ENCODE data around the gene ARMC9.

Gene ARMC9

GRCh38 chr2:231332388-231332787, 134.0 kb downstream of the ARMC9 start:
- H3K9me3 Mint-ChIP-seq, result no peaks in the 10 kb centered on the region
- DNase-seq, result no peak
- no peak overlapping the region for H3K4me3 Mint-ChIP-seq
- H3K36me3 Mint-ChIP-seq (ENCODE audit: low read depth), result no peaks in the 10 kb centered on the region
- no peak overlapping the region for H3K27ac Mint-ChIP-seq
- no peaks in the 10 kb centered on the region for H3K4me1 Mint-ChIP-seq (ENCODE audit: low read depth)
- H3K27me3 Mint-ChIP-seq, result no peaks in the 10 kb centered on the region

GRCh38 chr2:231332872-231333500, 134.6 kb downstream of the ARMC9 start:
- Mint-ChIP-seq H3K4me1 (ENCODE audit: low read depth) (no peaks in the 10 kb centered on the region), H3K4me3 (no peak overlapping the region), H3K9me3 (no peaks in the 10 kb centered on the region), H3K27me3 (no peaks in the 10 kb centered on the region), H3K27ac (no peak overlapping the region), H3K36me3 (ENCODE audit: low read depth) (no peaks in the 10 kb centered on the region)
- no peak for DNase-seq

DNA sequence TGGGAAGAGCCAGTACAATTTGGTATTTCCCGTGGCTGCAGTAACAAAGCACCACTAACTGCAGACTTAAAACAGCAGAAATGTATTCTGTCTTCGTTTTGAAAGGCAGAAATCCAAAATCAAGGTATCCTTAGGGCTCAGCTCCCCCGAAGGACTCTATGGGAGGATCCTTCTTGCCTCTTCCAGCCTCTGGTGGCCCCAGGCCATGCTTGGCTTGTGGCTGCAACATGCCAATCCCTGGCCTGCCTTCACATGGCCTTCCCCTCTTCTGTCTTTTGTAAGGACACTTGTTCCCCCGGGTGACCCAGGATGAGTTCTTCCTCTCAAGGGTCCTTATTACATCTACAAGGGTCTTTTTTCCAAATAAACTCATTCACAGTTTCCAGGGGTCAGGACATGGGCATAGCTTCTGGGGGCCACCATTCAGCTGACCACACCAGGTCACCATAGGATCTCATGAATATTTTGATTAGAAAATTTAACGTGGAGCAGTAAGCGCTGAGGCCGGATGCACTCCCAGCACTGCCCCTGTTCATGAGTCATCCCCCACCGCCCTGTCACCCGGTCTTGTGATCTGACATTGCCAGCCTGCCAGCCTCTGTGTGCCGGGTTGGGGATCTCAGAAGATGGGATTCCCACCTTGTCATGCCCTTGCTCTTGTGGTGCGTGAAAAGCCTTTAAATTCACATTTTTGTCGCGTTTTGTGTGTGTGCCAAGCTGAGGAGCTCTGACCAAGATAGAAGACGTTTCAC, 135.9 kb downstream of the ARMC9 start:
- Mint-ChIP-seq H3K36me3 (ENCODE audit: low read depth) (no peaks in the 10 kb centered on the region), H3K4me3 (no peak overlapping the region), H3K9me3 (no peaks in the 10 kb centered on the region), H3K27me3 (no peaks in the 10 kb centered on the region), H3K4me1 (ENCODE audit: low read depth) (no peaks in the 10 kb centered on the region), H3K27ac (no peak overlapping the region)
- DNase-seq, result no peak

- H3K4me3 Mint-ChIP-seq, result no peak overlapping the region
- H3K9me3 Mint-ChIP-seq, result no peaks in the 10 kb centered on the region
- H3K4me1 Mint-ChIP-seq (ENCODE audit: low read depth), result no peaks in the 10 kb centered on the region
- H3K27ac Mint-ChIP-seq, result no peak overlapping the region
- no peaks in the 10 kb centered on the region for H3K36me3 Mint-ChIP-seq (ENCODE audit: low read depth)
- no peaks in the 10 kb centered on the region for H3K27me3 Mint-ChIP-seq
- DNase-seq, result no peak
Measured at GRCh38 chr2:231334981-231335380, 136.6 kb downstream of the ARMC9 start.

DNA sequence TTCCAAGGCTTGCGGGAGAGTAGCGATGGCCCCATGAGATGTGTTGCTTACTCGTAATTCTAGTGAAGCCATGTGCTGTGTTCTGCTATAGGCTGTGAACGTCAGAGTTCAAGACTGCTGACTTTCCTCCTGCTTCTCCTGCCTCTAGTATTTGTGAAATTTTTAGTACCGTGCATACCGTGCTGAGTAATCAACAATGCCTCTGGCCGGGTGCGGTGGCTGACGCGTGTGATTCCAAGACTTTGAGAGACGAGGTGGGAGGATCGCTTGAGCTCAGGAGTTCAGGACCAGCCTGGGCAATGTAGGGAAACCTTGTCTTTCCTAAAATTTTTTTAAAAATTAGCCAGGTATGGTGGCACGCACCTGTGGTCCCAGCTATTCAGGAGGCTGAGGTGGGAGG, 137.2 kb downstream of the ARMC9 start:
- Mint-ChIP-seq H3K27ac (no peak overlapping the region), H3K9me3 (no peaks in the 10 kb centered on the region), H3K4me3 (no peak overlapping the region), H3K4me1 (ENCODE audit: low read depth) (no peaks in the 10 kb centered on the region), H3K36me3 (ENCODE audit: low read depth) (no peaks in the 10 kb centered on the region), H3K27me3 (no peaks in the 10 kb centered on the region)
- no peak for DNase-seq

DNA sequence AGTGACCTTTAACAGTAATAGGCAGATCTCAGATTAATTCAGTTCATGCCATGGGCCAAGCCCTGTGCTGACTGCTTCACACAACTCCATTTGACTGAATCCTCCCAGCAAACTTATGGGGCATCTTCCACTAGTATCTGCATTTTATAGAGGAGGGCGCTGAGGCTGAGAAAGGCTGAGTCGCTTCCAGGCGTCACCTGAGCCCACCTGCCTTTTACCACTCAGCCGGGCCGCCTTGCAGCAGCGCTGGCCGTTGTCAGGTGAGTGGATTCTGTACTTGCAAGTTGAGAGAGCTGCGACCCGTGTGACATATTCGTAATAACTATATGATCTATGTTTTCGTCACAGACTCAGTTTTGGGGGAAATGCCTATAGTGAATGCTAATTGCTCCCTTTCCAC, 137.8 kb downstream of the ARMC9 start:
- H3K4me3 Mint-ChIP-seq, result no peak overlapping the region
- no peak overlapping the region for H3K27ac Mint-ChIP-seq
- H3K4me1 Mint-ChIP-seq (ENCODE audit: low read depth), result no peaks in the 10 kb centered on the region
- no peaks in the 10 kb centered on the region for H3K36me3 Mint-ChIP-seq (ENCODE audit: low read depth)
- no peak for DNase-seq
- H3K9me3 Mint-ChIP-seq, result no peaks in the 10 kb centered on the region
- H3K27me3 Mint-ChIP-seq, result no peaks in the 10 kb centered on the region

DNA sequence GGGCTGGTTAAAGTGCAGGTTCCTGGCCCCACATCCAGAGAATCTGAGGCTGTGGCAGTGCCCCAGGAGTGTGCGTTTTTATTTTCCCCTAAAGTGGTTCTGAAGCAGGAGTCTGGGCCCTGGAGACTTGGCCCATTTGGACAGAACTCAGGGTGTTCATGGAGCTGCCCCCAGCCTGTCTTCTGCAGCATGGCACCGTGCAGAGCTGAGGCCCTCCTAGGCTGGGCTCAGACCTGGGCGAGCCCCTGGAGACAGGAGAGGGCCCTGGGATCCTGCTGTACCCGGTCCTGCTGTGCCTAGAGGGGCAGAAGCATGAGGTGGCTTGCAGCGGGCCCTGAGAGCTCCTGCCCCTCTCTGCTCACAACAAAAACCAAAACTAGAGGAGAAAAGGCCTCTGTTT, 138.3 kb downstream of the ARMC9 start:
- Mint-ChIP-seq H3K36me3 (ENCODE audit: low read depth) (no peaks in the 10 kb centered on the region), H3K27ac (no peak overlapping the region), H3K9me3 (no peaks in the 10 kb centered on the region), H3K4me1 (ENCODE audit: low read depth) (no peaks in the 10 kb centered on the region), H3K27me3 (no peaks in the 10 kb centered on the region), H3K4me3 (no peak overlapping the region)
- no peak for DNase-seq

DNA sequence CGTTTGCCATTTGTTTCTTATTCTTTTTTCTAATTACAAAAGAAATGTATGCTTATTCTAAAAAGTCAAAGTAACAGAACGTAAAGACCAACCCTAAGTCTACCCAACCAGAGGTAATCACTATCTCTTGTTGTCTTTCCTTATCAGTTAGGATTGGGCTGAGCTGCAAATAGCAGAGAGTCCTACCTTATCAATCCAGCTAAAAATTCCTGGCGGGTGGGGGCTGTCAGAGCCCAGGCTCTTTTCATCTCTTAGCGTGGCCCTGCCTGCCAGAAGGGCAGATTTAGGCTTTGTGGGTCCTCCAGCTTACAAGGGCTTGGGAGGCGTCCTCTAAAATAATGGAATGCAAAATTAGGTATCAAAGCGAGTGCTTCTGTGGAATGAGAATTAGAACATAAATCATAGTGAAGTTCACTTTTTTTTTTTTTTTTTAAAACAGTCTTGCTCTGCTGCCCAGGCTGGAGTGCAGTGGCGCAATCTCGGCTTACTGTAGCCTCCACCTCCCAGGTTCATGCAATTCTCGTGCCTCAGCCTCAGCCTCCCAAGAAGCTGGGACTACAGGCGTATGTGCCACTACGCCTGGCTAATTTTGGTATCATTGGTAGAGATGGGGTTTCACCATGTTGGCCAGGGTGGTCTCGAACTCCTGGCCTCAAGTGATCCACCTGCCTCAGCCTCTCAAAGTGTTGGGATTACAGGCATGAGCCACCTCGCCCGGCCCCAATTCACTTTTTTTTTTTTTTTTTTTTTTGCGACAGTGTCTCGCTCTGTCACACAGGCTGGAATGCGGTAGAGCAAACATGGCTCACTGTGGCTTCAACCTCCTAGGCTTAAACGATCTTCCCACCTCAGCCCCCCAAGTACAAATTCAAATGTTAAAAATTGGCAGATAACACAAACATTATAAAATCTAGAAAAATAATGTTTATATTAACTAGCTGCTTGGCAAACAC, 139.7 kb downstream of the ARMC9 start:
- Mint-ChIP-seq H3K9me3 (no peaks in the 10 kb centered on the region), H3K36me3 (ENCODE audit: low read depth) (no peaks in the 10 kb centered on the region), H3K4me1 (ENCODE audit: low read depth) (no peaks in the 10 kb centered on the region), H3K27me3 (no peaks in the 10 kb centered on the region), H3K27ac (no peak overlapping the region), H3K4me3 (no peak overlapping the region)
- DNase-seq, result no peak

DNA sequence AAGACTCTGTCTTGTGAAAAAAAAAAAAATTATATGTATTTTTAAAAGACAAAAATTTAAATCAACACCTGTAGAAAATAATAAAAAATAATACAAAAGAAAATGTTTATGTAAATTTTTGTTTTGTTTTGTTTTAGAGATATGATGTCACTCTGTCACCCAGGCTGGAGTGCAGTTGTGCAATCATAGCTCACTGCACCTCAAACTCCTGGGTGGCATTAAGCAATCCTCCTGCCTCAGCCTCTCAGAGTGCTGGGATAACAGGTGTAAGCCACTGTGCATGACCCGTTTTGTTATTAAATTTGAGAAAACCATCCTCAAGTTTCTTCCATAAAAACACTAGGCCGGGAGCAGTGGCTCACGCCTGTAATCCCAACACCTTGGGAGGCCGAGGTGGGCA, 140.9 kb downstream of the ARMC9 start:
- H3K9me3 Mint-ChIP-seq, result no peaks in the 10 kb centered on the region
- no peak overlapping the region for H3K4me3 Mint-ChIP-seq
- no peaks in the 10 kb centered on the region for H3K4me1 Mint-ChIP-seq (ENCODE audit: low read depth)
- H3K27me3 Mint-ChIP-seq, result no peaks in the 10 kb centered on the region
- DNase-seq, result no peak
- H3K36me3 Mint-ChIP-seq (ENCODE audit: low read depth), result no peaks in the 10 kb centered on the region
- no peak overlapping the region for H3K27ac Mint-ChIP-seq

GRCh38 chr2:231341100-231341499, 142.7 kb downstream of the ARMC9 start:
- no peaks in the 10 kb centered on the region for H3K36me3 Mint-ChIP-seq (ENCODE audit: low read depth)
- no peaks in the 10 kb centered on the region for H3K9me3 Mint-ChIP-seq
- no peak overlapping the region for H3K4me3 Mint-ChIP-seq
- H3K27me3 Mint-ChIP-seq, result peaks cover 2% of the 10 kb centered on the region
- no peak for DNase-seq
- H3K4me1 Mint-ChIP-seq (ENCODE audit: low read depth), result no peaks in the 10 kb centered on the region
- no peak overlapping the region for H3K27ac Mint-ChIP-seq

GRCh38 chr2:231342061-231342711, 143.8 kb downstream of the ARMC9 start:
- H3K4me1 Mint-ChIP-seq (ENCODE audit: low read depth), result no peaks in the 10 kb centered on the region
- DNase-seq, result no peak
- no peaks in the 10 kb centered on the region for H3K9me3 Mint-ChIP-seq
- no peak overlapping the region for H3K4me3 Mint-ChIP-seq
- peaks cover 2% of the 10 kb centered on the region for H3K27me3 Mint-ChIP-seq
- no peak overlapping the region for H3K27ac Mint-ChIP-seq
- no peaks in the 10 kb centered on the region for H3K36me3 Mint-ChIP-seq (ENCODE audit: low read depth)

GRCh38 chr2:231343006-231343710, 144.7 kb downstream of the ARMC9 start:
- Mint-ChIP-seq H3K4me1 (ENCODE audit: low read depth) (no peaks in the 10 kb centered on the region), H3K36me3 (ENCODE audit: low read depth) (no peaks in the 10 kb centered on the region), H3K27me3 (peaks cover 2% of the 10 kb centered on the region), H3K4me3 (no peak overlapping the region), H3K27ac (no peak overlapping the region), H3K9me3 (no peaks in the 10 kb centered on the region)
- no peak for DNase-seq

DNA sequence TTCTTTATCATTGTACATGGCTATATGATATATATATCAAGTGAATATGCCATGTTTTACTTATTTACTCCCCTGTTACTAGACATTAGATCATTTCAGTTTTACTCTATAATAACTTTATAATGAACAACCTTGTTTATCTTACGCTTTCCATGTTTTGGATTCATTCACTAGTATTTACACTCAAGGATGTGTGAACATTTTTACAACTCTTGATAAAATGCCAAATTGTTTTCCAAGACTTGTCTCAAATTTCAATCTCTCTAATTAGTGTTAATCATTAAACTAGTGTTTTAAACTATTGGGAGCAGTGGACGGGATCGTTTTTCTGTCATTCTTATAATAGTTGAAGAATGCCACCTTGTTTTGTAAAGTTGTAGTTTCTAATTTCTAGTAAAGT, 145.6 kb downstream of the ARMC9 start:
- H3K27ac Mint-ChIP-seq, result no peak overlapping the region
- no peak overlapping the region for H3K4me3 Mint-ChIP-seq
- H3K4me1 Mint-ChIP-seq (ENCODE audit: low read depth), result no peaks in the 10 kb centered on the region
- no peaks in the 10 kb centered on the region for H3K36me3 Mint-ChIP-seq (ENCODE audit: low read depth)
- DNase-seq, result no peak
- H3K9me3 Mint-ChIP-seq, result no peaks in the 10 kb centered on the region
- peaks cover 4% of the 10 kb centered on the region for H3K27me3 Mint-ChIP-seq

DNA sequence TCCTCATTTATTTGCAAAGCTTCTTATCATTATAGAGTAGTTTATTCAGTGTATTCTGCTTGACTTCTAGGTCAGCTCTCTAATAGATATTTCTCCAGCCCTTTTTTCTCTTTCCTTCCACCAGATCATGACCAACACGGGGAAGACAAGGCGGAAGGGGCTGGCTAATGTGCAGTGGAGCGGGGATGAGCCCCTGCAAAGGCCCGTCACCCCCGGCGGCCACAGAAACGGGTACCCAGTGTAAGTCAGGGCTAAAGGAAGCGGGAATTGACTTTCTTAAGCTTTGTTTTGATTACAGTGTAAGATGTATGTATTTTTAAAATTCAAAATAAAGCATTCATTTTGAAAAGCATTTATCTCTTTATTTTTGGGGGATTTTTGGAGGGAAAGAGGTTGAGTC, 146.4 kb downstream of the ARMC9 start:
- H3K27ac Mint-ChIP-seq, result no peak overlapping the region
- no peaks in the 10 kb centered on the region for H3K4me1 Mint-ChIP-seq (ENCODE audit: low read depth)
- DNase-seq, result no peak
- H3K9me3 Mint-ChIP-seq, result no peaks in the 10 kb centered on the region
- no peaks in the 10 kb centered on the region for H3K36me3 Mint-ChIP-seq (ENCODE audit: low read depth)
- peaks cover 4% of the 10 kb centered on the region for H3K27me3 Mint-ChIP-seq
- H3K4me3 Mint-ChIP-seq, result no peak overlapping the region

Measured in activated T-cell treated with anti-CD3 and anti-CD28 coated beads, Interleukin-2, amount 50 U/mL, for 24 hours (primary cell).